SJCRH30 (cell line): ENCODE data around the gene CENPE. TPM values are rescaled to one million over a fixed set of nuclear protein-coding genes. Genes with fewer than 3 reads are reported as not detected.
A peak's percentile ranks its signal among the peaks of the same experiment; 100 is the strongest.
"Not testable (repeated sequence)": the region's sequence is repeated elsewhere in the genome, so short reads cannot be mapped to it uniquely, and the experiment has no call there.

ENCODE experiments used
- DNase-seq, 2 experiments: peaks; one replicate each; pipeline ENCODE4 v3.0.0-alpha.2; 2015 to 2020
- H3K27ac ChIP-seq: fragments of 250-450 bp; sonication (Bioruptor Pico); 2 replicates; pipeline ENCODE4 v1.5.1; 2020; ENCODE audit warnings: mild to moderate bottlenecking, moderate library complexity
- H3K27me3 ChIP-seq: fragments of 250-450 bp; sonication (Bioruptor Pico); 2 replicates; pipeline ENCODE4 v1.5.1; 2020; ENCODE audit warnings: mild to moderate bottlenecking, moderate library complexity
- H3K36me3 ChIP-seq: fragments of 250-450 bp; sonication (Bioruptor Pico); 2 replicates; pipeline ENCODE4 v1.5.1; 2020; ENCODE audit warnings: mild to moderate bottlenecking, moderate library complexity
- H3K4me1 ChIP-seq: fragments of 250-450 bp; sonication (Bioruptor Pico); 2 replicates; pipeline ENCODE4 v1.5.1; 2020; ENCODE audit warnings: mild to moderate bottlenecking, moderate library complexity
- H3K4me3 ChIP-seq: fragments of 250-450 bp; sonication (Bioruptor Pico); 2 replicates; pipeline ENCODE4 v1.5.1; 2020; ENCODE audit warnings: mild to moderate bottlenecking, moderate library complexity
- H3K9me3 ChIP-seq: fragments of 250-450 bp; sonication (Bioruptor Pico); replicated peaks from 2 replicates; pipeline ENCODE4 v1.5.1; 2020; ENCODE audit warnings: mild to moderate bottlenecking, moderate library complexity
- total RNA-seq: library from RNA; depleted of rRNA; stranded (reverse); fragments of >200 nt; shearing (Covaris generic); gene quantifications from 2 replicates; pipeline ENCODE4 v1.2.3, GENCODE V29; 2014; rRNA removed

CENPE gene
- 49.3 and 66.5 TPM in 2 replicates for total RNA-seq

- Histone ChIP-seq H3K27ac (peak within 1 kb of the TSS; percentile 79), H3K9me3 (no peaks in the 10 kb centered on the region), H3K4me3 (peak within 1 kb of the TSS; percentile 97), H3K27me3 (no peaks in the 10 kb centered on the region), H3K36me3 (peaks cover 34% of the 10 kb centered on the region), H3K4me1 (peaks cover 14% of the 10 kb centered on the region; the same call in 1 of the 2 replicates)
- DNase-seq: peak; percentile 88 to 93
Observed at GRCh38 chr4:103198111-103198765, at the start of gene CENPE. Gene CENPE (minus strand): TSS chr4:103198343. CDS start chr4:103198319, 24 bp downstream.

- Histone ChIP-seq H3K9me3 (no peaks in the 10 kb centered on the region), H3K27ac (no peak overlapping the region), H3K36me3 (no peaks in the 10 kb centered on the region), H3K4me1 (no peaks in the 10 kb centered on the region), H3K27me3 (no peaks in the 10 kb centered on the region), H3K4me3 (no peak overlapping the region)
- no peak for DNase-seq
Observed at GRCh38 chr4:103244251-103244650, 46.1 kb upstream of the CENPE start.

GRCh38 chr4:103230938-103231337, 32.8 kb upstream of the CENPE start:
- not testable (repeated sequence) for H3K27ac ChIP-seq, H3K4me3 ChIP-seq, H3K27me3 ChIP-seq, DNase-seq, H3K36me3 ChIP-seq, H3K4me1 ChIP-seq, H3K9me3 ChIP-seq

GRCh38 chr4:103223556-103223955, 25.4 kb upstream of the CENPE start:
- H3K9me3 ChIP-seq, H3K27ac ChIP-seq, H3K27me3 ChIP-seq, H3K36me3 ChIP-seq, H3K4me3 ChIP-seq, DNase-seq, H3K4me1 ChIP-seq: not testable (repeated sequence)

GRCh38 chr4:103207673-103208072, 9.5 kb upstream of the CENPE start:
- Histone ChIP-seq H3K27me3 (no peaks in the 10 kb centered on the region), H3K9me3 (no peaks in the 10 kb centered on the region), H3K4me1 (no peaks in the 10 kb centered on the region), H3K27ac (no peak overlapping the region), H3K4me3 (no peak overlapping the region), H3K36me3 (no peaks in the 10 kb centered on the region)
- peak; percentile 18 to 45 for DNase-seq

- DNase-seq: peak in 1 of 2 experiments; percentile 54
- no peaks in the 10 kb centered on the region for H3K9me3 ChIP-seq
Observed at GRCh38 chr4:103204111-103204510, 6.0 kb upstream of the CENPE start.

GRCh38 chr4:103201724-103202123, 3.6 kb upstream of the CENPE start:
- Histone ChIP-seq H3K4me3 (no peak overlapping the region), H3K36me3 (no peaks in the 10 kb centered on the region), H3K27me3 (no peaks in the 10 kb centered on the region), H3K9me3 (no peaks in the 10 kb centered on the region), H3K4me1 (peaks cover 3% of the 10 kb centered on the region; the same call in 1 of the 2 replicates), H3K27ac (no peak overlapping the region)
- DNase-seq: no peak

More at GRCh38 chr4:103204111-103204510, 6.0 kb upstream of the CENPE start:
- no peak overlapping the region for H3K4me3 ChIP-seq
- no peaks in the 10 kb centered on the region for H3K27me3 ChIP-seq
- H3K36me3 ChIP-seq: no peaks in the 10 kb centered on the region
- H3K27ac ChIP-seq: no peak overlapping the region
- no peaks in the 10 kb centered on the region for H3K4me1 ChIP-seq

GRCh38 chr4:103201253-103201652, 3.1 kb upstream of the CENPE start:
- Histone ChIP-seq H3K9me3 (no peaks in the 10 kb centered on the region), H3K27me3 (no peaks in the 10 kb centered on the region), H3K4me1 (peaks cover 8% of the 10 kb centered on the region; the same call in 1 of the 2 replicates), H3K36me3 (peaks cover 3% of the 10 kb centered on the region), H3K27ac (no peak overlapping the region), H3K4me3 (no peak overlapping the region)
- DNase-seq: no peak

GRCh38 chr4:103199009-103199408, 866 bp upstream of the CENPE start:
- DNase-seq: no peak
- peaks cover 14% of the 10 kb centered on the region; the same call in 1 of the 2 replicates for H3K4me1 ChIP-seq
- no peaks in the 10 kb centered on the region for H3K9me3 ChIP-seq
- H3K27ac ChIP-seq: no peak overlapping the region; the same call in 1 of the 2 replicates
- no peaks in the 10 kb centered on the region for H3K27me3 ChIP-seq
- peaks cover 26% of the 10 kb centered on the region for H3K36me3 ChIP-seq
- H3K4me3 ChIP-seq: peak overlapping the region; percentile 97

- peak overlapping the region; percentile 79 for H3K27ac ChIP-seq
- H3K36me3 ChIP-seq: peaks cover 37% of the 10 kb centered on the region
- H3K27me3 ChIP-seq: no peaks in the 10 kb centered on the region
- peak overlapping the region; percentile 97 for H3K4me3 ChIP-seq
- peaks cover 14% of the 10 kb centered on the region; the same call in 1 of the 2 replicates for H3K4me1 ChIP-seq
- no peaks in the 10 kb centered on the region for H3K9me3 ChIP-seq
- no peak for DNase-seq
Observed at GRCh38 chr4:103197765-103198110, 405 bp downstream of the CENPE start.

GRCh38 chr4:103193457-103193856, 4.7 kb downstream of the CENPE start:
- no peaks in the 10 kb centered on the region for H3K27me3 ChIP-seq
- no peak for DNase-seq
- no peak overlapping the region for H3K4me3 ChIP-seq
- peaks cover 14% of the 10 kb centered on the region; the same call in 1 of the 2 replicates for H3K4me1 ChIP-seq
- H3K36me3 ChIP-seq: peaks cover 61% of the 10 kb centered on the region
- H3K9me3 ChIP-seq: no peaks in the 10 kb centered on the region
- H3K27ac ChIP-seq: no peak overlapping the region

GRCh38 chr4:103171006-103171405, 27.1 kb downstream of the CENPE start:
- Histone ChIP-seq H3K27ac (peak overlapping the region; percentile 33), H3K36me3 (peaks cover 81% of the 10 kb centered on the region), H3K4me3 (no peak overlapping the region), H3K4me1 (peaks cover 14% of the 10 kb centered on the region), H3K27me3 (no peaks in the 10 kb centered on the region), H3K9me3 (peaks cover 8% of the 10 kb centered on the region; the same call in 1 of the 2 replicates)
- peak in 1 of 2 experiments; percentile 20 for DNase-seq

GRCh38 chr4:103169750-103170149, 28.4 kb downstream of the CENPE start:
- Histone ChIP-seq H3K36me3 (peaks cover 76% of the 10 kb centered on the region), H3K4me1 (peaks cover 14% of the 10 kb centered on the region)
- not testable (repeated sequence) for DNase-seq, H3K27me3 ChIP-seq, H3K4me3 ChIP-seq, H3K27ac ChIP-seq, H3K9me3 ChIP-seq

- Histone ChIP-seq H3K36me3 (peaks cover 76% of the 10 kb centered on the region), H3K27me3 (no peaks in the 10 kb centered on the region)
- no peak for DNase-seq
Observed at GRCh38 chr4:103168993-103169392, 29.1 kb downstream of the CENPE start.

GRCh38 chr4:103162176-103162575, 36.0 kb downstream of the CENPE start:
- Histone ChIP-seq H3K36me3 (peaks cover 73% of the 10 kb centered on the region), H3K4me3 (no peak overlapping the region), H3K9me3 (no peaks in the 10 kb centered on the region), H3K27ac (no peak overlapping the region), H3K4me1 (no peaks in the 10 kb centered on the region; the same call in 1 of the 2 replicates), H3K27me3 (no peaks in the 10 kb centered on the region)
- no peak for DNase-seq

More at GRCh38 chr4:103168993-103169392, 29.1 kb downstream of the CENPE start:
- no peak overlapping the region for H3K27ac ChIP-seq
- H3K9me3 ChIP-seq: peaks cover 8% of the 10 kb centered on the region; the same call in 1 of the 2 replicates
- no peak overlapping the region for H3K4me3 ChIP-seq
- peaks cover 14% of the 10 kb centered on the region for H3K4me1 ChIP-seq

GRCh38 chr4:103158760-103159159, 39.4 kb downstream of the CENPE start:
- H3K27me3 ChIP-seq: no peaks in the 10 kb centered on the region
- no peak overlapping the region for H3K27ac ChIP-seq
- peaks cover 80% of the 10 kb centered on the region for H3K36me3 ChIP-seq
- no peaks in the 10 kb centered on the region; the same call in 1 of the 2 replicates for H3K4me1 ChIP-seq
- H3K9me3 ChIP-seq: peaks cover 5% of the 10 kb centered on the region
- H3K4me3 ChIP-seq: no peak overlapping the region
- no peak for DNase-seq
